GM18505 (cell line): ENCODE measurements around the gene ALDH1A1.

Source experiments
- ATAC-seq: cut with Tn5 transposase; IDR thresholded peaks from one replicate; pipeline ENCODE4 v1.9.1; 2021; ENCODE audit not compliant: unreplicated experiment
- POLR2A ChIP-seq: IDR thresholded peaks from 4 replicates; pipeline ENCODE4 v1.6.1; 2011; ENCODE audit warnings: borderline replicate concordance; ENCODE audit not compliant: insufficient read depth, insufficient read length; ENCODE audit errors: extremely low read depth

Gene ALDH1A1

GRCh38 chr9:72929542-72929941 is 23.3 kb downstream of the ALDH1A1 start:
- no peak for TF ChIP-seq POLR2A
- ATAC-seq = no peak

GRCh38 chr9:72928042-72928507 is 24.8 kb downstream of the ALDH1A1 start:
- ATAC-seq = no peak
- no peak for TF ChIP-seq POLR2A

- no peak for ATAC-seq
- TF ChIP-seq POLR2A = no peak
These were observed 26.3 kb downstream of the ALDH1A1 start for GRCh38 chr9:72926506-72926905.

GRCh38 chr9:72925891-72926290 is 27.0 kb downstream of the ALDH1A1 start:
- ATAC-seq = no peak
- TF ChIP-seq POLR2A = no peak

- no peak for TF ChIP-seq POLR2A
- no peak for ATAC-seq
These were observed 27.6 kb downstream of the ALDH1A1 start for GRCh38 chr9:72925126-72925789.

- no peak for ATAC-seq
- no peak for TF ChIP-seq POLR2A
These were observed 28.6 kb downstream of the ALDH1A1 start for GRCh38 chr9:72924154-72924790.

GRCh38 chr9:72923077-72923476 is 29.8 kb downstream of the ALDH1A1 start:
- no peak for TF ChIP-seq POLR2A
- no peak for ATAC-seq

GRCh38 chr9:72921888-72922654 is 30.8 kb downstream of the ALDH1A1 start:
- no peak for ATAC-seq
- TF ChIP-seq POLR2A = no peak

- TF ChIP-seq POLR2A = no peak
- ATAC-seq = no peak
These were observed 33.5 kb downstream of the ALDH1A1 start for GRCh38 chr9:72919246-72919945.

- ATAC-seq = no peak
- TF ChIP-seq POLR2A = no peak
These were observed 34.9 kb downstream of the ALDH1A1 start for GRCh38 chr9:72917892-72918509.

GRCh38 chr9:72915659-72916058 is 37.2 kb downstream of the ALDH1A1 start:
- no peak for ATAC-seq
- no peak for TF ChIP-seq POLR2A

- ATAC-seq = no peak
- no peak for TF ChIP-seq POLR2A
These were observed 38.1 kb downstream of the ALDH1A1 start for GRCh38 chr9:72914750-72915149.

GRCh38 chr9:72913382-72914009 is 39.4 kb downstream of the ALDH1A1 start:
- no peak for ATAC-seq
- TF ChIP-seq POLR2A = no peak
